Activated CD8-positive, alpha-beta T cell treated with anti-CD3 and anti-CD28 coated beads, Interleukin-2, amount 10 ng/mL, durations not matched to agents 7 days and 5 days (primary cell): ENCODE measurements around the gene MYH9. TPM values are rescaled to one million over a fixed set of nuclear protein-coding genes. Genes with fewer than 3 reads are reported as not detected.

Experiments
- ATAC-seq: fragments of 150-1000 bp; cut with Tn5 transposase; one replicate; pipeline ENCODE4 v1.10.0; 2021; ENCODE audit warnings: moderate library complexity
- CTCF ChIA-PET: fragments of 350-600 bp; sonication (Branson Sonifier 250); formaldehyde crosslinking; loops from one replicate; lab custom pipeline; 2021; ENCODE audit warnings: antibody characterized with exemption; lab: Charles Lee
- POLR2A ChIA-PET: fragments of 350-600 bp; sonication (Branson Sonifier 250); formaldehyde crosslinking; loops from one replicate; lab custom pipeline; 2021; ENCODE audit warnings: antibody characterized with exemption; lab: Charles Lee
- DNase-seq: peaks from one replicate; pipeline ENCODE4 v3.0.0-alpha.2; 2020
- H3K27ac Mint-ChIP-seq: one replicate; pipeline ENCODE4 v1.8.0; 2021; ENCODE audit warnings: mild to moderate bottlenecking, mixed read lengths
- H3K27me3 Mint-ChIP-seq: one replicate; pipeline ENCODE4 v1.8.0; 2021; ENCODE audit warnings: low read depth, mixed read lengths
- H3K36me3 Mint-ChIP-seq: one replicate; pipeline ENCODE4 v1.8.0; 2021; ENCODE audit warnings: low read depth, mixed read lengths
- H3K4me1 Mint-ChIP-seq: one replicate; pipeline ENCODE4 v1.8.0; 2021; ENCODE audit warnings: low read depth, mixed read lengths
- H3K4me3 Mint-ChIP-seq: one replicate; pipeline ENCODE4 v1.8.0; 2021; ENCODE audit warnings: mild to moderate bottlenecking, mixed read lengths
- H3K9me3 Mint-ChIP-seq: one replicate; pipeline ENCODE4 v1.8.0; 2022; ENCODE audit warnings: mixed read lengths; ENCODE audit not compliant: insufficient read depth
- total RNA-seq, 2 experiments: library from RNA; stranded (reverse); gene quantifications; one replicate each; pipeline ENCODE4 v1.2.3, GENCODE V29; 2021

MYH9 gene
- total RNA-seq, 2 experiments from 2014 or later, result 857 to 883 TPM

DNA sequence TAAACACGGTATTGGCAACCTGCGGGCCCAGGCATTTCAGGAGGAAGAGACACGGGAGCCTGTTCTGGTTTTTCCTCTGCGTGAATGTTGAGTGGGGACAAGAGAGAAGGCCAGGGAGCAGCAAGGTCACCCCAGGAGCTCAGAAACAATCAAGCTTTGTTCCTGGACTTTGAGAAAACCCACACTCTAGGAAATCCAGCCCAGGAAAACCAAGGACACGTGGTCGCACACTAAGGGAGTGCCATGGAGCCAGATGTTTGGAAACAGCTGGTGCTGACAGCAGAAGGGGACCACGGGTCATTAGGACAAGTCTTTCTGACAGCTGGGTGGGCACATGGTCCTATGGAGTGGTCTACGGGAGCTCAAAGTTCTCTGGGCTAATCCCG lies 44.1 kb downstream of the MYH9 start:
- Mint-ChIP-seq H3K27me3 (no peaks in the 10 kb centered on the region), H3K9me3 (no peaks in the 10 kb centered on the region), H3K4me1 (peaks cover 83% of the 10 kb centered on the region), H3K27ac (peak overlapping the region; percentile 81), H3K4me3 (no peak overlapping the region), H3K36me3 (peaks cover 76% of the 10 kb centered on the region)
- DNase-seq, result no peak
- ChIA-PET CTCF (interaction anchor here (1.0 to 2.6 kb wide), 5 partner anchors 9 to 127 kb away, joined by 3 to 13 read pairs (median 6); no protein-coding TSS in a partner anchor), POLR2A (interaction anchor here (0.6 to 1.8 kb wide), 4 partner anchors 12 to 34 kb away, joined by 3 to 6 read pairs (median 3); no protein-coding TSS in a partner anchor)
- no peak for ATAC-seq

DNA sequence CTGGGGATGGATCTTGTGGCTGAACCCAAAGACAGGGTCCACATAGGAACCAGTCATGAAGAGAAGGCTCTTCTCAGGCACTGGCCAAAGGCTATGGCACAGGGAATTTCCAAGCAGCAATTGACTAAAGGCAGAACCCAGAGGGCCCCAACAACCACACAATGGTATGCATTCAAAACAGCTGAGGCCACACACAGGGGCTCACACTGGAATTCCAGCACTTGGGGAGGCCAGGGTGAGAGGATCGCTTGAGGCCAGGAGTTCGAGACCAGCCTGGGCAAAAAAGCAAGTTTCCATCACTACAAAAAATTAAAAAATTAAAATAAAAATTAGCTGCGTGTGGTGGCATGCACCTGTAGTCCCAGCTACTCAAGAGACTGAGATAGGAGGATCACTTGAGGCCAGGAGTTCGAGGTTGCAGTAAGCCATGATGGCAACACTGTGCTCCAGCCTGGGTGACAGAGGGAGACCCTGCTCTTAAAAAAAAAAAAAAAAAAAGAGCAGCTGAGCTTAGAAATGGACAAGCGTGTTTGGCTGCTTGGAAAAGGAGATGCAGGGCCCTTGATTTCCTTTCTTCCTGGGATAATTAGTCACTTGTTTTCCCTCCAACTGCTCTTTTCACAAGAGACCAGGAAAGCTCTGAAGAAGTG lies 44.6 kb downstream of the MYH9 start:
- Mint-ChIP-seq H3K9me3 (no peaks in the 10 kb centered on the region), H3K27me3 (no peaks in the 10 kb centered on the region), H3K4me3 (no peak overlapping the region), H3K36me3 (peaks cover 77% of the 10 kb centered on the region), H3K27ac (peak overlapping the region; percentile 81), H3K4me1 (peaks cover 88% of the 10 kb centered on the region)
- no peak for DNase-seq
- ChIA-PET POLR2A (interaction anchor here (0.6 to 1.2 kb wide), 3 partner anchors 12 to 28 kb away, joined by 3 read pairs; no protein-coding TSS in a partner anchor), CTCF (interaction anchor here (0.7 to 2.6 kb wide), 6 partner anchors 10 to 127 kb away, joined by 3 to 13 read pairs (median 4); no protein-coding TSS in a partner anchor)
- no peak for ATAC-seq

DNA sequence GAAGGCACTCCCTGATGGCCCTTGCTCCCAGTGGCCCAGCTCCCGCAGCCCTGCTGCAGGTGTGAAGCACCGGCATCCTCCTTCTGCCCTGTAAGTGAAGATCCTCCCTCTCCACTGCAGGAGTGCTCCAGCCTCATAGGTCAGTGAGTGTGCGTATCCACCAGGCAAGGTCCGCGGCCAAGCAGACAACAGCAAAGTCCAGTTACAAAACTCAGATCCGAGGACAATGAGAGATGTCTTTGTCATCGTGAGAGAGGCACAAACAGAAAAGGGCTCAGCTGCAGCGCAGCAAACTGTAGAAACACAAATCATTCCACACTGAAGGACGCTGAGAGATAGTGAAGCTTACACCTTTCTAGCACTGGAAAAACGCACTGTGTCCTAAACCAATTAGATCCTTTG lies 46.1 kb downstream of the MYH9 start:
- Mint-ChIP-seq H3K4me1 (peaks cover 94% of the 10 kb centered on the region), H3K36me3 (peaks cover 78% of the 10 kb centered on the region), H3K27ac (peak overlapping the region; percentile 79), H3K9me3 (no peaks in the 10 kb centered on the region), H3K27me3 (no peaks in the 10 kb centered on the region), H3K4me3 (no peak overlapping the region)
- no peak for DNase-seq
- ChIA-PET CTCF (interaction anchor here (1.3 kb wide), 2 partner anchors 13 to 44 kb away, joined by 3 to 4 read pairs; no protein-coding TSS in a partner anchor), POLR2A (interaction anchor here (1.4 kb wide), 1 partner anchor 10 kb away, joined by 3 read pairs; no protein-coding TSS in a partner anchor)
- no peak for ATAC-seq

DNA sequence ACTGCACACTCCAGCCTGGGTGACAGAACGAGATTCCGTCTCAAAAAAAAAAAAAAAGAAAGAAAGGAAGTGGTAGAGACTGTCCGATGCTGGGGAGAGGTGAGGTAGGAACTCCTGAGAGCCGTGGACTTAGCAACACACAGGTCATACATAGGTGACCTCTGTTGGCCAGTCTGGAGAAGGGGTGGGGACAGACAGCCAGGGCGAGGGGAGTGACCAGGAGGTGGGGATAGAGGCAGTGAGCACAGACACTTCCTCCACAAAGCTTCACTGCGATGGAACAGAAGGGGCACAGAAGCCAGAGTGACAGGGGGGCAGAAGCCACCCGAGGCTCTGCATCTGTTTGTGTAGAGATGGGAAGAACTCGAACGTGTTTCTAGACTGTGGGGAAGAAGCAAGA lies 47.1 kb downstream of the MYH9 start:
- H3K27ac Mint-ChIP-seq, result peak overlapping the region; percentile 88
- ChIA-PET POLR2A (interaction anchor here (1.7 to 2.0 kb wide), 2 partner anchors 12 kb away, joined by 4 to 8 read pairs; no protein-coding TSS in a partner anchor), CTCF (interaction anchor here (1.3 to 2.1 kb wide), 7 partner anchors 12 to 130 kb away, joined by 3 to 10 read pairs (median 4); partner anchors contain the start of genes APOL2 and MYH9)
- no peak for DNase-seq
- peak; percentile 25 for ATAC-seq
- no peaks in the 10 kb centered on the region for H3K9me3 Mint-ChIP-seq
- peak overlapping the region; percentile 26 for H3K4me3 Mint-ChIP-seq
- peaks cover 82% of the 10 kb centered on the region for H3K36me3 Mint-ChIP-seq
- peaks cover 98% of the 10 kb centered on the region for H3K4me1 Mint-ChIP-seq
- no peaks in the 10 kb centered on the region for H3K27me3 Mint-ChIP-seq

DNA sequence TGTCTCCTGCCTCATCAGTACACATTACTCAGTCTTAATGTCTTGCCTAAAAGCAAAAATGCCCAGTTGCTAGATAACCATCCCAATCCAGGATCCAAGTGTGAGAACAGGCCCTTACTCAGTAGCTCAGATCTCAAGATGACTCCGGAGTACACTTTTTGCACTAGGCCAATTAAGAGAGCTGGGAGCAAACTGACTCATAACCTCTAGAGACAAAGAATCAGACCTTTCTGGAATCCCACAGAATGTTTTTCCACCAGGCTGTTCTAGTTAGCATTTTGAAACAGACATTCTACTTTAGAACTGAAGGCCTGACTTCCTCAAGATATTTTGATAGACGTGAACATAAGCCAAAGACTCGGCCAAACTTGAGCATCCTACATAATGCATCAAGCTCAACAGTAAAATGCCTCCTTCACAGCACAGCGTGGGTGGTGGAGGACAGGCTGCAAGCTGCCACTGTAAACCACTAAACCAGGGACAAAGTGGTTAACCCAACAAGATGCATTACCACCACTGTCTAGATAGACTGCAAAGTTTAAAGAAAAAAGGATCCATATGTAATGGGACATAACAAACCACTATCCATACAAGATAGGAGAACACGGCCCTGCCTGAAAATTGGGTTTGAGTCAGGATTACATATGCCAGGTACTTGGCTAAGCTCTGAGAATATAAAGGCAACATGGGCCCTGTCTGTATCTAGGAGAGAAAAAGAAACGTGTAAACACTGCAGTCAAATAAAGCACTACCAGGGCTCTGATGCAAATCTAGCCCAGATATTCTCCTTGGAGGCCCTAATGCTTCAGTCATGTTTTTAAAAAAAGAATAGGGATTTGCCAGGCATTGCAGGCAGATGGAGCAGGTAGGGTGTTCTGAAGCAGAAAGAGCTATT lies 48.3 kb downstream of the MYH9 start:
- ATAC-seq (peak; percentile 31), DNase-seq (peak; percentile 55)
- Mint-ChIP-seq H3K27me3 (no peaks in the 10 kb centered on the region), H3K4me1 (peaks cover 98% of the 10 kb centered on the region), H3K36me3 (peaks cover 86% of the 10 kb centered on the region), H3K27ac (peak overlapping the region; percentile 83), H3K4me3 (peak overlapping the region; percentile 1), H3K9me3 (no peaks in the 10 kb centered on the region)
- ChIA-PET CTCF (interaction anchor here (0.5 to 2.8 kb wide), 15 partner anchors 11 to 131 kb away, joined by 3 to 14 read pairs (median 4); partner anchors contain the start of genes APOL2 and MYH9), POLR2A (interaction anchor here (0.7 to 2.0 kb wide), 5 partner anchors 11 to 967 kb away, joined by 3 to 8 read pairs (median 4); no protein-coding TSS in a partner anchor)

DNA sequence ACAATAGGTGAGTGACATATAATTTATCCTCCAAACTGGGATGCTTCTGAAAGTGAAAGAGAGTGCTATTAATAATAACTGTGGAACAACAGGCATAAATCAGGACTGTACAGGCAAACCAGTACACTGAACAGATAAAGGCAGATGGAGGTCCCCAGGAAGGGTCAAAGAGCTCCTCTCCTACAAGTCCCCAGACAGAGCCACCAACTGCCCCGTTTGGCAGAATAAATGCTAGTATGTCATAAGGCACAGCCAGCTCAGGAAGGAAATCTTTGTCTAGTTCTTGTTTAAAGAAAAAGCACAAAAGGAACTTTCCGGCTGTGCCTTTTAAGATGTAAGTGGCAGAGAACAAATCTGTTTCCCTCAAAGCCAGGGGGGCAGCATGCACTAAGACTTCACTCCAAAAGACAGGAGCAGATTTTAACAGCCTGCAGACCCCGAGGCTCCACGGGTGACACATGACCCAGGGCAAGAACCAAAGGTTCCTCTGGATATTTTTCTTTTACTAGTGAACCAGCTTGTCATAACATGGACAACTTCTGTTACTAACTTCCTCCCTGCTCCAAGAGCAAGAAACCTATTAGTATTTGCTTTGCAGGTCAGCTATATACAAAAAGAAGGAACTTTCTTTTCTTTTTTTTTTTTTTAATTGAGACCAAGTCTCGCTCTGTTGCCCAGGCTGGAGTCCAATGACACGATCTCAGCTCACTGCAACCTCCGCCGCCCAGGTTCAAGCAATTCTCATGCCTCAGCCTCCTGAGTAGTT lies 50.2 kb downstream of the MYH9 start:
- Mint-ChIP-seq H3K27ac (peak overlapping the region; percentile 99), H3K9me3 (no peaks in the 10 kb centered on the region), H3K4me3 (peak overlapping the region; percentile 85), H3K36me3 (peaks cover 88% of the 10 kb centered on the region), H3K4me1 (peaks cover 99% of the 10 kb centered on the region), H3K27me3 (no peaks in the 10 kb centered on the region)
- POLR2A ChIA-PET, result interaction anchor here (0.6 to 1.3 kb wide), 2 partner anchors 21 to 28 kb away, joined by 3 read pairs; no protein-coding TSS in a partner anchor
- DNase-seq, result no peak
- no peak for ATAC-seq
- CTCF ChIA-PET, result interaction anchor here (0.8 to 2.8 kb wide), 6 partner anchors 9 to 149 kb away, joined by 3 to 14 read pairs (median 4); no protein-coding TSS in a partner anchor

DNA sequence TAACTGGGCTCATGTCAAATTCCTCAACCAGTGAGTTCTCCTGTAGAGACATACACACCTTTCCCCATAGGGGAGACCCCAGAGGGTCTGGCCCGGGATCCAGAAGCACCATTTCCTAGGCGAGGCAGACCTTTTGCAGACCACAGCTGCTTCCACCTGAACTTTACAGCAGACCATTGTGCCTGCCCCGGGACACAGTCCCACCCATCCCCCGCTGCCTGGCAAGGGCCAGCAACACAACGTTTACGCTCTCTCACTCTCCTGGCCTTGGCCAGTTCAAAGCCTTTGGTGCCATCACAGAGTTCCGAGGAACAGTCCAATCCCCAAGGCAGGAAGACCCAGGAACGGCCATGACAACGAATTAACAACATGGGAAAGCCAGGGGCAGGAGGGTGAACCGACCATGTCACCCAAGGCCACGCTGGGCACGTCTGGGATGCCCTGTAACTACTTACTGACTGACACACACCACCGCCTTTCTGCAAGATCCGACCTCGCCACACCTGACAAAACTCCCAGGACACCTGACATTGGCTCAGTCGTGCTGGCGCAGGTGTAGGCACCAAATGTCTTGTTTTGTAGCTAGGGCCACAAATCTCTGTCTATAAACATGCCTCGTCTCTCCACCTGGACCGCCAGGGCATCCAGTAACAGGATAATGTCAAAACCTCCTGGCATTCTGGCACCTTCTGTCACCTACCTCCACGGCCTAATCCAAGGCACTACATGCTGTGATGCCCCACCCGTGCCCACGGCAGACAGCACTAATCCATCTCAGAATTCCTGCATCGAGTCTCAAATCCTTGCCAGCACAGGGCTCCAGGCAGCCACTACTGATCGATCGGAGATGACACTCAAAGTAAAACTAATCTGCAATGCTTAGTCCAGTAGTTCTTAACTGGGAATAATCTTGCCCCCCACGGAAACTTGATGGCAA lies 51.3 kb downstream of the MYH9 start:
- no peaks in the 10 kb centered on the region for H3K27me3 Mint-ChIP-seq
- POLR2A ChIA-PET, result interaction anchor here (0.6 to 1.3 kb wide), 2 partner anchors 22 to 29 kb away, joined by 3 read pairs; no protein-coding TSS in a partner anchor

DNA sequence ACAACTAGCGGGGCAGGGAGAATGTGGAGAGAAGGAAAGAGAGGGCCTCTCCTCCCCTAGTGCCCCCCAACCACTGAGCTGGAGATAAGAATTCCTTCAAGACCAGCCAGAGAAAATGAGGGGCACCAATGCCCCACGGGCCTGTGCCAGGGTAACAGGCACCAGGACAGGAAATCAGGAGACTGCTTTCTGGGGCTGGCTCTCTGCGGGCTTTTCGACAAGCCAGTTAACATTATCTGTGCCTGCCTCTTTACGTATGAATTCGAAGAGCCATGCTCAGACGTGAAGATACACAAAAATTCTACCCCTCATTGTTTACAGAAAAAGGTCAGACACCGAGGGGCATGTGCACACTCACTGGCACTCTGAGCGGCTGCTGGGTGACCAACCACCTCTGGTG lies 52.1 kb downstream of the MYH9 start:
- peaks cover 87% of the 10 kb centered on the region for H3K36me3 Mint-ChIP-seq

More for the DNA sequence above, 51.3 kb downstream of the MYH9 start:
- ATAC-seq (no peak), DNase-seq (no peak)
- no peaks in the 10 kb centered on the region for H3K9me3 Mint-ChIP-seq
- CTCF ChIA-PET, result interaction anchor here (1.1 to 5.5 kb wide), 5 partner anchors 10 to 134 kb away, joined by 3 to 50 read pairs (median 4); no protein-coding TSS in a partner anchor
- peaks cover 87% of the 10 kb centered on the region for H3K36me3 Mint-ChIP-seq
- peaks cover 98% of the 10 kb centered on the region for H3K4me1 Mint-ChIP-seq
- peak overlapping the region; percentile 85 for H3K4me3 Mint-ChIP-seq
- peak overlapping the region; percentile 99 for H3K27ac Mint-ChIP-seq

DNA sequence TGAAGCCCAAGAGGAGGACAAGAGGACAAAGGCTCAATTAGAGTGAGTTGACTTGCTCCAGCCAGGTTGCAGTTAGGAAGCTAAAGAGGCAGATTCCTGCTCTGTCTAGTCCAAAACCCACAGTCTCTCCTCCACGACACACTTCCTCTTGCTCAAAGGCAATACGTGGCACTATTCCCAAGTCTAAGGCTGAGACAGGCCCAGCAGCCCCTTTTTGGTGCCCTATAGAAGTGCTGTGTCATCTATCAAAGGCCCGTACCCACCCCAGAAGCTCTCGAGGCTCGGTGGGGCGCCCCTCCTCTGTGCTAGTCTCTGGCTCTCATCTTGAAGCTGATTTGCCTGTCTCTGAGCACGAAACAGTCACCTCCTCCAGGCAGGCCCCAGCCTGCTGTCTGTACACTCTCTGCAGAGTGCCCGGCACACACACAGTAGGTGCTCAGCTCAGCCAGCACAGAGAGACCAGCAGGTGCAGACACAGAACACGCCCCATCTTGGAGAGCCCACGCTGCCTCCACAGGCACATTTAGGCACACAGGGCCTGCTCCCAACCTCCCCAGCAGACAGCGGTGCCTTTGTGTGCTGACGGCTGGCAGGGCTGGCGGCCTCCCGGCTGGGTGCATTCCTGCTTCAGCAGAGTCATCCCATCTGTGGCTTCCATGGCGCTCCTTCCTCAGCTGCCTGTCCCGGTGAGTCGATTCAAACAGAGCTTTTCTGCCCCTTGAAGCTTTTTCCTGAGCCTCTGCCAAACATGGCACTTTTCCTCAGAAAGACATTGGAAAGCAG lies 52.8 kb downstream of the MYH9 start:
- Mint-ChIP-seq H3K4me1 (peaks cover 99% of the 10 kb centered on the region), H3K27me3 (no peaks in the 10 kb centered on the region), H3K4me3 (peak overlapping the region; percentile 85), H3K36me3 (peaks cover 90% of the 10 kb centered on the region), H3K27ac (peak overlapping the region; percentile 99), H3K9me3 (no peaks in the 10 kb centered on the region)
- ChIA-PET POLR2A (interaction anchor here (1.1 to 5.0 kb wide), 7 partner anchors 18 to 120 kb away, joined by 3 to 60 read pairs (median 10); no protein-coding TSS in a partner anchor), CTCF (interaction anchor here (0.7 to 5.5 kb wide), 12 partner anchors 11 to 175 kb away, joined by 3 to 50 read pairs (median 7); partner anchors contain the start of genes APOL3, MYH9 and TXN2)
- DNase-seq (peak; percentile 54), ATAC-seq (peak; percentile 1)

More for the DNA sequence above, 52.1 kb downstream of the MYH9 start:
- Mint-ChIP-seq H3K9me3 (no peaks in the 10 kb centered on the region), H3K4me1 (peaks cover 98% of the 10 kb centered on the region), H3K27ac (peak overlapping the region; percentile 99), H3K4me3 (peak overlapping the region; percentile 85), H3K27me3 (no peaks in the 10 kb centered on the region)
- ChIA-PET POLR2A (interaction anchor here (1.1 to 5.0 kb wide), 5 partner anchors 21 to 119 kb away, joined by 3 to 37 read pairs (median 4); no protein-coding TSS in a partner anchor), CTCF (interaction anchor here (0.7 to 5.5 kb wide), 8 partner anchors 11 to 146 kb away, joined by 3 to 50 read pairs (median 7); partner anchors contain the start of genes MYH9 and TXN2)
- no peak for ATAC-seq
- no peak for DNase-seq
